Measurements from ENCODE around the gene TEX10. TPM values are rescaled to one million over a fixed set of nuclear protein-coding genes. Genes with fewer than 3 reads are reported as not detected.
"Not testable (repeated sequence)": the region's sequence is repeated elsewhere in the genome, so short reads cannot be mapped to it uniquely, and the experiment has no call there.

Gene TEX10
- total RNA-seq, 4 donors from 2014 or later = 8.1 to 23.1 (median 11.9) TPM

DNA sequence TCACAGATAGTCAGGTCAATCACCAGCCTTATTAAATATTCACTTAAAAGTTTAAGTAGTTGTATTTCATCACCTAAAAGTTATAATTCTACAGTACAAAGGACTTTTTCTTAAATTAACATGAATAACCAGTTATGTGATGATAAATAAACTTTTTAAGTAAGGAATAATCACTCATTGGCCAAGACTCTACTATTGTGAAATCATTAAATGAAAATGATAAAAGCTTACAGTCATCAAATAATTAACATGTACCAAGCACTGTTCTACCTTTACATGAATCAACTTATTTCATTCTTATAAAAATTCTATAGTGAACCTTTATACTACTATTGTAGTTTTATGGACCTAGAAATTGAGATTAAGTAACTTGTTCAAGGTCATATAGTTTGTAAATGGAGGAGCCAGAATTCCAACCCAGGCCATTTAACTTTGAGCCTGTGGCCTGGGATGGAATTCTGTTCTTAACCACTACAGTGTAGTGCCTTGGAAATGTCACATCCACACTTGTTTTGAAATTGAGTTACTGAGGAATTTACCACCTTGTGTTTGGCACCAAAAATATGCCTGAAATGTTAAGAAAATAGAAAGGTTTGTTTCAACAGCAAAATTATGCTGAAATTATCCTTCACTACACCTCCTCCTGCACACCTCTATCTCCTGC lies 41.4 kb upstream of the TEX10 start:
- TF ChIP-seq POLR2A (IDR thresholded peaks at IDR 0.05) = no peak
- TF ChIP-seq CTCF (IDR thresholded peaks at IDR 0.05) = no peak
- Histone ChIP-seq H3K27me3 (no peaks in the 10 kb centered on the region), H3K4me1 (no peaks in the 10 kb centered on the region), H3K9me3 (no peaks in the 10 kb centered on the region), H3K36me3 (no peaks in the 10 kb centered on the region), H3K27ac (no peak overlapping the region), H3K4me3 (no peak overlapping the region)
- no peak for DNase-seq

GRCh38 chr9:100392989-100393388 lies 40.2 kb upstream of the TEX10 start:
- not testable (repeated sequence) for H3K4me1 ChIP-seq, H3K27ac ChIP-seq, H3K4me3 ChIP-seq, H3K9me3 ChIP-seq, H3K27me3 ChIP-seq, H3K36me3 ChIP-seq, DNase-seq

DNA sequence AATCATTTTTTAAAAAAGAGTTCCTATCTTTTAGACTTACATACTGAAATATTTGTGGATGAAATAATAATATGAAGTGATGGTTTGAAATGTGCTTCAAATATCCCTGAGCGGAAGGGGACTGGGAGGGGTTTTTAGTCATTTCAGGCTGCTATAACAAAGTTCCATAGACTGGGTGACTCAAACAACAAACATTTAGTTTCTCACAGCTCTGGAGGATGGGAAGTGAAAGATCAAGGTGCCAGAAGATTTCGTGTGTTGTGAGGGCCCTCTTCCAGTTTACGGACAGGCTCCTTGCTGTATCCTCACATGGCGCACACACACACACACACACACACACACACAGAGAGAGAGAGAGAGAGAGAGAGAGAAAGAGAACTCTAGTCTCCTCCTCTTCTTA lies 27.1 kb upstream of the TEX10 start:
- no peaks in the 10 kb centered on the region for H3K4me1 ChIP-seq
- no peaks in the 10 kb centered on the region for H3K36me3 ChIP-seq
- H3K4me3 ChIP-seq = no peak overlapping the region
- no peak for TF ChIP-seq CTCF (IDR thresholded peaks at IDR 0.05)
- no peak for TF ChIP-seq POLR2A (IDR thresholded peaks at IDR 0.05)
- H3K9me3 ChIP-seq = no peaks in the 10 kb centered on the region
- H3K27me3 ChIP-seq = no peaks in the 10 kb centered on the region
- DNase-seq = no peak
- no peak overlapping the region for H3K27ac ChIP-seq

- no peak for TF ChIP-seq CTCF (IDR thresholded peaks at IDR 0.05)
- no peak for TF ChIP-seq POLR2A (IDR thresholded peaks at IDR 0.05)
- Histone ChIP-seq H3K4me3 (no peak overlapping the region), H3K27me3 (no peaks in the 10 kb centered on the region), H3K9me3 (no peaks in the 10 kb centered on the region), H3K36me3 (no peaks in the 10 kb centered on the region), H3K4me1 (no peaks in the 10 kb centered on the region), H3K27ac (no peak overlapping the region)
- no peak for DNase-seq
Measured at GRCh38 chr9:100377015-100377414, 24.3 kb upstream of the TEX10 start.

GRCh38 chr9:100375658-100376057 lies 22.9 kb upstream of the TEX10 start:
- no peak overlapping the region for H3K4me3 ChIP-seq
- no peaks in the 10 kb centered on the region for H3K36me3 ChIP-seq
- no peaks in the 10 kb centered on the region for H3K4me1 ChIP-seq
- H3K9me3 ChIP-seq = no peaks in the 10 kb centered on the region
- no peaks in the 10 kb centered on the region for H3K27me3 ChIP-seq
- no peak for DNase-seq
- TF ChIP-seq POLR2A (IDR thresholded peaks at IDR 0.05) = no peak
- no peak for TF ChIP-seq CTCF (IDR thresholded peaks at IDR 0.05)
- H3K27ac ChIP-seq = no peak overlapping the region

- DNase-seq = no peak
- Histone ChIP-seq H3K27me3 (no peaks in the 10 kb centered on the region), H3K4me3 (no peak overlapping the region), H3K36me3 (no peaks in the 10 kb centered on the region), H3K4me1 (no peaks in the 10 kb centered on the region), H3K27ac (no peak overlapping the region), H3K9me3 (no peaks in the 10 kb centered on the region)
- TF ChIP-seq POLR2A (IDR thresholded peaks at IDR 0.05) (no peak), CTCF (IDR thresholded peaks at IDR 0.05) (no peak)
Measured at GRCh38 chr9:100372648-100373047, 19.9 kb upstream of the TEX10 start.
